SU-DHL-6 (cell line): Measurements from ENCODE around the gene HSPB1.

Experiments used
- EZH2phosphoT487 ChIP-seq: fragments of 200-600 bp; sonication (generic), shearing (Covaris generic); conservative IDR thresholded peaks from 2 replicates; pipeline ENCODE4 v1.6.1; 2018; ENCODE audit warnings: mild to moderate bottlenecking, antibody characterized with exemption, low read length, moderate library complexity, mixed read lengths
- TF ChIP-seq, protein P1 (sequence below): fragments of 200-600 bp; sonication (generic); IDR thresholded peaks from one replicate; pipeline ENCODE4 v1.5.1; 2017; ENCODE audit warnings: antibody characterized with exemption, mild to moderate bottlenecking, low read length, moderate library complexity; ENCODE audit not compliant: insufficient read depth, poor library complexity, severe bottlenecking

DNA sequence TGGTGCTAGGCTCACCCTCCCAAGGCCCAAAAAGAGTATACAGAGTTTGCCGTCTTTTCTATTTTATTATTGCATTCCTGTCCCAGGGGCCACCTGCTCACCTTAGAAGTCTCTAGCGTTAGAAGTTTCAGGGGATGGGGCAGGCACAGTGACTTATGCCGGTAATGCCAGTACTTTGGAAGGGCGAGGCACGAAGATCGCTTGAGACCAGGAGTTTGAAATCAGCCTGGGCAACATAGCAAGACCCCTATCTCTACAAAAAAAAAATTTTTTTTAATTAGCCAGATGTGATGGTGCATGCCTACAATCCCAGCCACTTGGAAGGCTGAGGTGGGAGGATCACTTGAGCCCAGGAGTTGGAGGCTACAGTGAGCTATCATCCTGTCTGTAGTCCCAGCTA lies 30.3 kb upstream of the HSPB1 start:
- TF ChIP-seq, protein P1, sequence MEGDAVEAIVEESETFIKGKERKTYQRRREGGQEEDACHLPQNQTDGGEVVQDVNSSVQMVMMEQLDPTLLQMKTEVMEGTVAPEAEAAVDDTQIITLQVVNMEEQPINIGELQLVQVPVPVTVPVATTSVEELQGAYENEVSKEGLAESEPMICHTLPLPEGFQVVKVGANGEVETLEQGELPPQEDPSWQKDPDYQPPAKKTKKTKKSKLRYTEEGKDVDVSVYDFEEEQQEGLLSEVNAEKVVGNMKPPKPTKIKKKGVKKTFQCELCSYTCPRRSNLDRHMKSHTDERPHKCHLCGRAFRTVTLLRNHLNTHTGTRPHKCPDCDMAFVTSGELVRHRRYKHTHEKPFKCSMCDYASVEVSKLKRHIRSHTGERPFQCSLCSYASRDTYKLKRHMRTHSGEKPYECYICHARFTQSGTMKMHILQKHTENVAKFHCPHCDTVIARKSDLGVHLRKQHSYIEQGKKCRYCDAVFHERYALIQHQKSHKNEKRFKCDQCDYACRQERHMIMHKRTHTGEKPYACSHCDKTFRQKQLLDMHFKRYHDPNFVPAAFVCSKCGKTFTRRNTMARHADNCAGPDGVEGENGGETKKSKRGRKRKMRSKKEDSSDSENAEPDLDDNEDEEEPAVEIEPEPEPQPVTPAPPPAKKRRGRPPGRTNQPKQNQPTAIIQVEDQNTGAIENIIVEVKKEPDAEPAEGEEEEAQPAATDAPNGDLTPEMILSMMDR, result no peak
- TF ChIP-seq EZH2phosphoT487, result no peak
